A549 (cell line): Measurements from ENCODE around the gene HOXC10. TPM values are rescaled to one million over a fixed set of nuclear protein-coding genes. Genes with fewer than 3 reads are reported as not detected.

Source experiments
- ATAC-seq, 2 experiments: fragments of 200-7000 bp in 1 of 2; fragments of >200 bp in 1 of 2; cut with Nextera tagmentation in 1 of 2; cut with Tn5 transposase in 1 of 2; 3 replicates each; pipeline versions ENCODE4 v1.8.0 to v1.9.1; 2018 to 2020; ENCODE audit warnings: mild to moderate bottlenecking in 1 of 2, moderate library complexity in 1 of 2
- CTCF ChIA-PET: fragments of 300-600 bp; sonication (Branson Sonifier 250); formaldehyde crosslinking; extraction: SDS; loops from one replicate; lab custom pipeline; 2021; ENCODE audit warnings: antibody characterized with exemption, inconsistent platforms; lab: Yijun Ruan, JAX
- POLR2A ChIA-PET: fragments of 350-600 bp; formaldehyde crosslinking; extraction: SDS; loops from one replicate; lab custom pipeline; 2021; ENCODE audit warnings: antibody characterized with exemption, inconsistent platforms; lab: Yijun Ruan, JAX
- DNase-seq, 2 experiments: peaks; one replicate each; pipeline versions ENCODE4 v3.0.0 to v3.0.0-alpha.2; 2011 to 2016; ENCODE audit warnings: low read depth in 1 of 2, low spot score in 1 of 2
- FAIRE-seq: peaks from 2 replicates; lab custom pipeline; 2011; peaks lifted over from hg19 to GRCh38; lab: Jason Lieb, UNC
- H3K27ac ChIP-seq, 2 experiments: fragments of >200 bp; sonication (Bioruptor Twin); formaldehyde crosslinking; 3 replicates each; pipeline ENCODE4 v1.5.1; 2016 to 2017
- H3K4me1 ChIP-seq: fragments of >200 bp; sonication (Bioruptor Twin); formaldehyde crosslinking; 3 replicates; pipeline ENCODE4 v1.6.1; 2016
- H3K4me2 ChIP-seq: fragments of >200 bp; sonication (Bioruptor Twin); formaldehyde crosslinking; 3 replicates; pipeline ENCODE4 v1.6.1; 2016
- H3K4me3 ChIP-seq: fragments of >200 bp; sonication (Bioruptor Twin); formaldehyde crosslinking; 3 replicates; pipeline ENCODE4 v1.5.1; 2016
- H3K9me3 ChIP-seq: fragments of >200 bp; sonication (Bioruptor Twin); formaldehyde crosslinking; 3 replicates; pipeline ENCODE4 v1.6.1; 2016
- BCL3 ChIP-seq: fragments of >200 bp; sonication (Bioruptor Twin); formaldehyde crosslinking; IDR thresholded peaks from 3 replicates; pipeline ENCODE4 v1.6.1; 2016
- CBX2 ChIP-seq: fragments of 200-600 bp; sonication (generic); IDR thresholded peaks from 2 replicates; pipeline ENCODE4 v1.6.1; 2016; ENCODE audit warnings: low read depth, mild to moderate bottlenecking, borderline replicate concordance
- ELK1 ChIP-seq: fragments of 150-350 bp; IDR thresholded peaks from 2 replicates; pipeline ENCODE4 v1.6.1; 2014; ENCODE audit warnings: low read depth, mild to moderate bottlenecking, low read length
- EP300 ChIP-seq, 2 experiments: fragments of >200 bp; sonication (Bioruptor Twin); formaldehyde crosslinking; IDR thresholded peaks; 2 replicates in 1 of 2; 3 replicates in 1 of 2; pipeline ENCODE4 v1.6.1; 2016 to 2017
- FOSB ChIP-seq: fragments of 250-450 bp; sonication (Bioruptor Pico); IDR thresholded peaks from 2 replicates; pipeline ENCODE4 v1.5.0; 2020; ENCODE audit warnings: mild to moderate bottlenecking, moderate library complexity
- FOSL2 ChIP-seq, 2 experiments: fragments of 450-650 bp in 1 of 2; fragments of >200 bp in 1 of 2; sonication (Bioruptor Twin) in 1 of 2; formaldehyde crosslinking; IDR thresholded peaks; 2 replicates each; pipeline versions ENCODE4 v1.5.0 to v1.6.1; 2016 to 2020; ENCODE audit warnings: mild to moderate bottlenecking in 1 of 2, moderate library complexity in 1 of 2
- FOXS1 ChIP-seq: fragments of 250-450 bp; sonication (Bioruptor Pico); IDR thresholded peaks from 2 replicates; pipeline ENCODE4 v1.5.0; 2020; ENCODE audit warnings: mild to moderate bottlenecking, moderate library complexity
- HEYL ChIP-seq: fragments of 250-450 bp; sonication (Bioruptor Pico); IDR thresholded peaks from 2 replicates; pipeline ENCODE4 v1.8.0; 2021; ENCODE audit warnings: mild to moderate bottlenecking, moderate library complexity
- HOXA7 ChIP-seq: fragments of 250-450 bp; sonication (Bioruptor Pico); IDR thresholded peaks from 2 replicates; pipeline ENCODE4 v1.5.0; 2020; ENCODE audit warnings: mild to moderate bottlenecking, moderate library complexity
- KDM5A ChIP-seq: fragments of 200-600 bp; sonication (generic); IDR thresholded peaks from 2 replicates; pipeline ENCODE4 v1.6.1; 2016; ENCODE audit warnings: antibody characterized with exemption, mild to moderate bottlenecking
- MAFK ChIP-seq: fragments of 450-650 bp; IDR thresholded peaks from 2 replicates; pipeline ENCODE4 v1.6.1; 2014; ENCODE audit not compliant: partially characterized antibody
- MAZ ChIP-seq: fragments of 150-350 bp; IDR thresholded peaks from 2 replicates; pipeline ENCODE4 v1.6.1; 2014; ENCODE audit warnings: antibody characterized with exemption, low read depth, low read length, borderline replicate concordance
- NFE2L2 ChIP-seq: fragments of 150-350 bp; conservative IDR thresholded peaks from 2 replicates; pipeline ENCODE4 v1.6.1; 2014; ENCODE audit warnings: low read length
- POLR2A ChIP-seq: IDR thresholded peaks from 2 replicates; pipeline ENCODE4 v1.6.1; 2012; ENCODE audit warnings: mild to moderate bottlenecking, low read length
- RAD21 ChIP-seq, 2 experiments: fragments of >200 bp in 1 of 2; sonication (Bioruptor Twin) in 1 of 2; formaldehyde crosslinking in 1 of 2; IDR thresholded peaks in 1 of 2; conservative IDR thresholded peaks in 1 of 2; 2 replicates in 1 of 2; 3 replicates in 1 of 2; pipeline ENCODE4 v1.6.1; 2012 to 2018; ENCODE audit warnings: inconsistent platforms in 1 of 2
- RCOR1 ChIP-seq: fragments of 150-350 bp; IDR thresholded peaks from 2 replicates; pipeline ENCODE4 v1.6.1; 2014; ENCODE audit warnings: antibody characterized with exemption, low read length, low read depth
- RNF2 ChIP-seq: fragments of 200-600 bp; sonication (generic); IDR thresholded peaks from 2 replicates; pipeline ENCODE4 v1.6.1; 2016; ENCODE audit warnings: low read depth, mild to moderate bottlenecking, antibody characterized with exemption, moderate library complexity, borderline replicate concordance
- SMC3 ChIP-seq: fragments of >200 bp; sonication (Bioruptor Twin); formaldehyde crosslinking; IDR thresholded peaks from 3 replicates; pipeline ENCODE4 v1.6.1; 2018; ENCODE audit warnings: inconsistent platforms
- SREBF2 ChIP-seq: fragments of 450-650 bp; IDR thresholded peaks from 2 replicates; pipeline ENCODE4 v1.6.1; 2014; ENCODE audit warnings: mild to moderate bottlenecking, moderate library complexity
- TP53 ChIP-seq: fragments of 250-450 bp; sonication (Bioruptor Pico); IDR thresholded peaks from 2 replicates; pipeline ENCODE4 v1.5.0; 2021; ENCODE audit warnings: mild to moderate bottlenecking, moderate library complexity
- USF2 ChIP-seq: fragments of 450-650 bp; IDR thresholded peaks from 2 replicates; pipeline ENCODE4 v1.6.1; 2014; ENCODE audit warnings: antibody characterized with exemption
- ZFP36 ChIP-seq: fragments of 450-650 bp; IDR thresholded peaks from 2 replicates; pipeline ENCODE4 v1.6.1; 2014; ENCODE audit warnings: borderline replicate concordance; ENCODE audit not compliant: partially characterized antibody
- ZNF302 ChIP-seq: fragments of 250-450 bp; sonication (Bioruptor Pico); IDR thresholded peaks from 2 replicates; pipeline ENCODE4 v1.9.0; 2021; ENCODE audit warnings: inconsistent platforms, mild to moderate bottlenecking, moderate library complexity
- WGBS: methylation state at CpG from one replicate; pipeline ENCODE4 v1.1.6; 2017; ENCODE audit errors: missing lambda C conversion rate; 5-methylcytosine and 5-hydroxymethylcytosine counted together
- polyA plus RNA-seq, 4 experiments: library from polyadenylated mRNA; depleted of rRNA in 3 of 4; stranded (reverse); fragments of >200 nt; fragmentation: RNase III in 1 of 4; extraction: RNeasy Plus Mini Kit Qiagen cat#74134 plus additional on column Dnase treatment in 1 of 4; gene quantifications; 2 replicates in 3 of 4; 3 replicates in 1 of 4; pipeline ENCODE4 v1.2.3, GENCODE V29; 2011 to 2017

The HOXC10 gene
- polyA plus RNA-seq, 2 of the 4 experiments (the other 2 are of a cell fraction): 2.9 to 3.2 TPM

GRCh38 chr12:54038284-54038870 lies 53.4 kb downstream of the HOXC10 start:
- DNase-seq (no peak), FAIRE-seq (no peak), ATAC-seq (no peak)
- no peak overlapping the region for H3K4me2 ChIP-seq
- 69% methylated on average over 5 of the region's 5 CpGs for WGBS
- TF ChIP-seq TP53 (CRISPR knock-in tag) (no peak), USF2 (no peak), HEYL (no peak), KDM5A (no peak), SREBF2 (no peak), MAFK (no peak)
- ChIA-PET POLR2A (no interaction called here), CTCF (interaction anchor here (0.9 to 27.9 kb wide), 6 partner anchors 14 to 336 kb away, joined by 3 to 476 read pairs (median 4); partner anchors contain the start of genes HOXC9 and SMUG1)
- no peak overlapping the region for H3K27ac ChIP-seq
- no peaks in the 10 kb centered on the region for H3K9me3 ChIP-seq
- H3K4me3 ChIP-seq: no peak overlapping the region
- H3K4me1 ChIP-seq: peaks cover 7% of the 10 kb centered on the region; the same call in 1 of the 3 replicates

GRCh38 chr12:54038871-54039414 lies 54.0 kb downstream of the HOXC10 start:
- TF ChIP-seq HOXA7 (no peak), SMC3 (no peak), FOXS1 (CRISPR knock-in tag) (no peak), SREBF2 (no peak), TP53 (CRISPR knock-in tag) (no peak), POLR2A (no peak), RNF2 (no peak), RAD21 (conservative IDR thresholded peaks at IDR 0.05 in 1 of 2, IDR thresholded peaks at IDR 0.05 in 1 of 2) (no peak), FOSL2 (IDR thresholded peaks at IDR 0.05) (no peak), FOSL2 (CRISPR knock-in tag; IDR thresholded peaks at IDR 0.05) (no peak), MAZ (no peak), CBX2 (no peak), ZFP36 (no peak), RCOR1 (no peak), EP300 (IDR thresholded peaks at IDR 0.05) (no peak), ZNF302 (no peak), ELK1 (no peak), BCL3 (no peak), FOSB (CRISPR knock-in tag) (no peak), NFE2L2 (no peak)
- CTCF ChIA-PET: interaction anchor here (0.9 to 27.9 kb wide), 6 partner anchors 13 to 336 kb away, joined by 3 to 476 read pairs (median 3); partner anchors contain the start of gene SMUG1
- no peaks in the 10 kb centered on the region for H3K9me3 ChIP-seq
- no peak overlapping the region for H3K4me2 ChIP-seq
- 92% methylated on average over 9 of the region's 9 CpGs for WGBS
- H3K4me3 ChIP-seq: no peak overlapping the region
- H3K27ac ChIP-seq: no peak overlapping the region
- DNase-seq (no peak), ATAC-seq (no peak), FAIRE-seq (no peak)
- POLR2A ChIA-PET: no interaction called here
- H3K4me1 ChIP-seq: peaks cover 7% of the 10 kb centered on the region; the same call in 1 of the 3 replicates
